ENCODE data around the gene UAP1L1.

Gene UAP1L1

GRCh38 chr9:137042751-137043727 lies 34.3 kb upstream of the UAP1L1 start:
- DNase-seq, result no peak

- DNase-seq, result no peak
Observed at GRCh38 chr9:137044037-137044436, 33.3 kb upstream of the UAP1L1 start.

GRCh38 chr9:137044502-137045177 lies 32.7 kb upstream of the UAP1L1 start:
- no peak for DNase-seq

- no peak for DNase-seq
Observed at GRCh38 chr9:137045294-137046087, 31.8 kb upstream of the UAP1L1 start.

- DNase-seq, result peak; percentile 24 to 69 (median 62)
Observed at GRCh38 chr9:137046088-137046787, 31.1 kb upstream of the UAP1L1 start, which contains the start of gene NPDC1. NPDC1 (minus strand) TSS chr9:137046177; CDS start chr9:137045989, 188 bp downstream.

GRCh38 chr9:137048655-137049543 lies 28.4 kb upstream of the UAP1L1 start:
- DNase-seq, result no peak

GRCh38 chr9:137049544-137050449 lies 27.5 kb upstream of the UAP1L1 start:
- peak in 4 of 6 experiments; percentile 34 to 43 (median 36) for DNase-seq

- no peak for DNase-seq
Observed at GRCh38 chr9:137050570-137050969, 26.7 kb upstream of the UAP1L1 start.

GRCh38 chr9:137051145-137051724 lies 26.1 kb upstream of the UAP1L1 start:
- no peak for DNase-seq

GRCh38 chr9:137052293-137052692 lies 25.0 kb upstream of the UAP1L1 start:
- DNase-seq, result no peak

GRCh38 chr9:137052998-137053943 lies 24.0 kb upstream of the UAP1L1 start:
- DNase-seq, result peak in 1 of 6 experiments; percentile 21

- DNase-seq, result peak in 1 of 6 experiments; percentile 26
Observed at GRCh38 chr9:137053944-137054931, 23.1 kb upstream of the UAP1L1 start, which contains the start of gene ENTPD2. ENTPD2 (minus strand) TSS chr9:137054061; CDS start chr9:137053997, 64 bp downstream.

- no peak for DNase-seq
Observed at GRCh38 chr9:137054932-137055384, 22.4 kb upstream of the UAP1L1 start.

GRCh38 chr9:137055385-137056364 lies 21.6 kb upstream of the UAP1L1 start:
- no peak for DNase-seq

- DNase-seq, result no peak
Observed at GRCh38 chr9:137056739-137057415, 20.4 kb upstream of the UAP1L1 start.

Measured in stimulated activated naive CD4-positive, alpha-beta T cell (primary cell).